Measurements from ENCODE around the gene COL7A1.
A peak's percentile ranks its signal among the peaks of the same experiment; 100 is the strongest.

Gene COL7A1

DNA sequence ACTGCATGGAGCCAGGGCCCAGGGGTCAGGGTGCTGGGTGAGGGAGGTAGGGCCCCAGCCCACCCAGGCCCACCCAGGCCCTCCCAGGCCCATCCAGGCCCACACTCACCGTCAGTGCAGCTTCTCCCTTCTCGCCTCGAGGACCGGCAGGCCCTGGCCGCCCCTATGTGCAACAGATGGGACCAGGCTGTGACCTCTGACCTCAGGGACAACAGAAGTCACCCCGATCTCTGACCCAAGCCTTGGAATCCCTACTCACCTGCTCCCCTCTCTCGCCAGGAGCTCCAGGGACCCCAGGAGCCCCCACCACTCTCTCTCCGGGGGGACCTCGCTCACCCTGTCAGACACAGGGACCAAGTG lies 28.7 kb downstream of the COL7A1 start:
- in situ Hi-C loops (cut with HindIII; ENCODE audit: low sequenced_read_pairs) = no loop called here
- TF ChIP-seq, protein P1, sequence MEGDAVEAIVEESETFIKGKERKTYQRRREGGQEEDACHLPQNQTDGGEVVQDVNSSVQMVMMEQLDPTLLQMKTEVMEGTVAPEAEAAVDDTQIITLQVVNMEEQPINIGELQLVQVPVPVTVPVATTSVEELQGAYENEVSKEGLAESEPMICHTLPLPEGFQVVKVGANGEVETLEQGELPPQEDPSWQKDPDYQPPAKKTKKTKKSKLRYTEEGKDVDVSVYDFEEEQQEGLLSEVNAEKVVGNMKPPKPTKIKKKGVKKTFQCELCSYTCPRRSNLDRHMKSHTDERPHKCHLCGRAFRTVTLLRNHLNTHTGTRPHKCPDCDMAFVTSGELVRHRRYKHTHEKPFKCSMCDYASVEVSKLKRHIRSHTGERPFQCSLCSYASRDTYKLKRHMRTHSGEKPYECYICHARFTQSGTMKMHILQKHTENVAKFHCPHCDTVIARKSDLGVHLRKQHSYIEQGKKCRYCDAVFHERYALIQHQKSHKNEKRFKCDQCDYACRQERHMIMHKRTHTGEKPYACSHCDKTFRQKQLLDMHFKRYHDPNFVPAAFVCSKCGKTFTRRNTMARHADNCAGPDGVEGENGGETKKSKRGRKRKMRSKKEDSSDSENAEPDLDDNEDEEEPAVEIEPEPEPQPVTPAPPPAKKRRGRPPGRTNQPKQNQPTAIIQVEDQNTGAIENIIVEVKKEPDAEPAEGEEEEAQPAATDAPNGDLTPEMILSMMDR (IDR thresholded peaks at IDR 0.05; ENCODE audit: low read depth, low read length) = no peak
- no peak overlapping the region for H3K4me3 ChIP-seq (ENCODE audit: low read depth, low read length)
- no peak for DNase-seq (ENCODE audit: low read depth, low spot score)

GRCh38 chr3:48565591-48566400 lies 29.3 kb downstream of the COL7A1 start:
- in situ Hi-C loops (cut with HindIII; ENCODE audit: low sequenced_read_pairs) = no loop called here
- peak; percentile 78 for DNase-seq (ENCODE audit: low read depth, low spot score)
- TF ChIP-seq, protein P1 (IDR thresholded peaks at IDR 0.05; ENCODE audit: low read depth, low read length) = no peak
- H3K4me3 ChIP-seq (ENCODE audit: low read depth, low read length) = no peak overlapping the region

- TF ChIP-seq, protein P1 (IDR thresholded peaks at IDR 0.05; ENCODE audit: low read depth, low read length) = no peak
- H3K4me3 ChIP-seq (ENCODE audit: low read depth, low read length) = no peak overlapping the region
- in situ Hi-C loops (cut with HindIII; ENCODE audit: low sequenced_read_pairs) = no loop called here
- no peak for DNase-seq (ENCODE audit: low read depth, low spot score)
Observed at GRCh38 chr3:48565186-48565585, 29.9 kb downstream of the COL7A1 start.

GRCh38 chr3:48564667-48565066 lies 30.5 kb downstream of the COL7A1 start:
- in situ Hi-C loops (cut with HindIII; ENCODE audit: low sequenced_read_pairs) = no loop called here
- DNase-seq (ENCODE audit: low read depth, low spot score) = no peak
- TF ChIP-seq, protein P1 (IDR thresholded peaks at IDR 0.05; ENCODE audit: low read depth, low read length) = no peak
- no peak overlapping the region for H3K4me3 ChIP-seq (ENCODE audit: low read depth, low read length)

- DNase-seq (ENCODE audit: low read depth, low spot score) = peak; percentile 69
- TF ChIP-seq, protein P1 (IDR thresholded peaks at IDR 0.05; ENCODE audit: low read depth, low read length) = no peak
- in situ Hi-C loops (cut with HindIII; ENCODE audit: low sequenced_read_pairs) = no loop called here
- H3K4me3 ChIP-seq (ENCODE audit: low read depth, low read length) = no peak overlapping the region
Observed at GRCh38 chr3:48564022-48564421, 31.1 kb downstream of the COL7A1 start.

DNA sequence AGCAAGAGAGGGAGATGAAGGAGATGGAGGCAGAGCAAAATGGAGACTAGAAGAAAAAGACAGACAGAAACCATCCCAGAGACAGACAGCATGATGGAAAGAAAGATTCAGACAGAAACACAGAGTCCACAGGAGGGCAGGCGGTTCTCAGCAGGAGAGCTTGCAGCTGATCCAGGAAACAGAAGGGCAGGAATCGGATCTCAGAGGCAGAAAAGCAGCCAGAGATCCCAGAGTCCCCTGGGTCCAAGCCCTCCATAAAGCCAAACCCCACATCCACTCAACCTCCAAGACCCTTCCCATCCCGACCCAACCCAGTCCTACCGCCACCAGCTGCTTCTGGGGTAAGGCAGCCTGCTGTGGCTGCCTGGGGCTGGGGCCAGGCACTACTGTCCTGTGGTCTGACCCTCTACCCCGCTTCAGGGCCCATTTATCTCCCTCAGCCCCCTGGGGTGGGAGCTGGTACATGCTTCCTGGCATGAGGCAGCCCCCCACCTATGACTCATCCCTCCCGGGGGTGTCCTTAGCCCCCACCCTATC lies 31.7 kb downstream of the COL7A1 start, which contains the start of gene UCN2:
Gene UCN2 (minus strand): TSS at position 400 of the 537 bp plus-strand sequence. CDS start 657 bp downstream, outside the sequence.
- TF ChIP-seq, protein P1 (IDR thresholded peaks at IDR 0.05; ENCODE audit: low read depth, low read length) = no peak
- in situ Hi-C loops (cut with HindIII; ENCODE audit: low sequenced_read_pairs) = no loop called here
- H3K4me3 ChIP-seq (ENCODE audit: low read depth, low read length) = no peak within 1 kb of the TSS
- peak; percentile 62 for DNase-seq (ENCODE audit: low read depth, low spot score)
